AG09309 (cell line): ENCODE data around the gene SLC24A3.
A peak's percentile ranks its signal among the peaks of the same experiment; 100 is the strongest.

Source experiments
- DNase-seq: peaks from one replicate; pipeline ENCODE4 v3.0.0-alpha.2; 2010; ENCODE audit warnings: low read depth
- H3K4me3 ChIP-seq: 2 replicates; pipeline ENCODE4 v1.5.1; 2011; ENCODE audit warnings: mild to moderate bottlenecking, low read depth, low read length, moderate library complexity; ENCODE audit not compliant: control insufficient read depth
- CTCF ChIP-seq: IDR thresholded peaks from 2 replicates; pipeline ENCODE4 v1.5.1; 2011; ENCODE audit warnings: mild to moderate bottlenecking, low read depth, low read length, inconsistent platforms; ENCODE audit not compliant: insufficient read depth, control insufficient read depth; ENCODE audit errors: missing control alignments

The SLC24A3 gene

DNA sequence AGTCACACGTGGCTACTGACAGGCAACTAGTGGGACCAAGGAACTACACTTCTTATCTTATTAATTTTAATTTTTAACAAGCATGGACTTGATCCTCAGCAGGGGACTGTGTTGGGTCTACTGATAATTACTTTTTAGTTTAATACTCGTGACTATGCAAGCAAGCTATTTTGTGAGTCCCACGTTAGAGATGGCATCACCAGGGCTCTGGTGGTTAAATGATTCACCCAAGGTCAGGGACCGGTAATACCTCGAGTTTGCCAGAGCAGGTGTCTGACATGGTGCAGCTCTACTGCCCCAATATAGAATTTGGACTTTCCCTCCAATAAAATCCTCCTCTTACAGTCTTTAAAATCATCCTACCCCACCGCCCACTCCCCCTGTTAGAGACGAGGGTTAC, 447.0 kb downstream of the SLC24A3 start:
- DNase-seq: no peak
- no peak overlapping the region for H3K4me3 ChIP-seq
- no peak for TF ChIP-seq CTCF

- TF ChIP-seq CTCF: no peak
- DNase-seq: no peak
- no peak overlapping the region for H3K4me3 ChIP-seq
These were observed 448.5 kb downstream of the SLC24A3 start for GRCh38 chr20:19660808-19661378.

GRCh38 chr20:19661717-19662636, 449.5 kb downstream of the SLC24A3 start:
- peak; percentile 98 for TF ChIP-seq CTCF
- DNase-seq: peak; percentile 48
- no peak overlapping the region for H3K4me3 ChIP-seq

- H3K4me3 ChIP-seq: no peak overlapping the region
- DNase-seq: no peak
- TF ChIP-seq CTCF: no peak
These were observed 450.2 kb downstream of the SLC24A3 start for GRCh38 chr20:19662637-19662995.

GRCh38 chr20:19668418-19668817, 456.0 kb downstream of the SLC24A3 start:
- DNase-seq: no peak
- no peak for TF ChIP-seq CTCF

DNA sequence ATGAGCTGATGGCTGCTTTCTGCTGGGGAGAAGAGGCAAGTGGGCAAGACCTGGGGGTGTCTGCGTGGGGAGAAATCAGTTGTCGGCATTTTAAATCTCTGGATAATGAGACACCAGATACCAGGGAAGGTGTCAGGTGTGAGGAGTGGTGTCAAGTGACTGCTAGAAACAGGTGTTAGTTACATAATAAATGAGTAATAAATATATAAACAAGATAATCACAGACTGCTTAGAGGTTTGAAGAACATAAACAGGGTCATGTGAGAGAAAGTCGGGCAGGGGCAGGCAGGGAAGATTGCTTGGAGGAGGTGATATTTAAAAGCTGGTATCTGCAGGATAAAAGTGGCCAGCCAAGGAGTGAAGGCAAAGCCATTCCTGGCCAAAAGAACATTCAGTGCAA, 458.4 kb downstream of the SLC24A3 start:
- TF ChIP-seq CTCF: no peak
- no peak for DNase-seq
- no peak overlapping the region for H3K4me3 ChIP-seq

More at GRCh38 chr20:19668418-19668817, 456.0 kb downstream of the SLC24A3 start:
- no peak overlapping the region for H3K4me3 ChIP-seq
